Measurements from ENCODE around the gene LANCL3. TPM values are rescaled to one million over a fixed set of nuclear protein-coding genes. Genes with fewer than 3 reads are reported as not detected.

LANCL3 gene
- total RNA-seq, 1 experiment from 2014 or later = 0.48 TPM

- TF ChIP-seq CREM (CRISPR knock-in tag; IDR thresholded peaks at IDR 0.05) (no peak), IRF2 (CRISPR knock-in tag; IDR thresholded peaks at IDR 0.05; ENCODE audit: borderline replicate concordance, low read depth) (no peak), ELF4 (CRISPR knock-in tag; IDR thresholded peaks at IDR 0.05; ENCODE audit: low read depth) (no peak), MAX (CRISPR knock-in tag; IDR thresholded peaks at IDR 0.05) (no peak), PRRX2 (CRISPR knock-in tag; IDR thresholded peaks at IDR 0.05) (no peak), ZNF512 (CRISPR knock-in tag; IDR thresholded peaks at IDR 0.05; ENCODE audit: borderline replicate concordance) (no peak), E2F4 (CRISPR knock-in tag; IDR thresholded peaks at IDR 0.05; ENCODE audit: borderline replicate concordance, low read depth) (no peak), ARID4B (CRISPR knock-in tag; IDR thresholded peaks at IDR 0.05; ENCODE audit: borderline replicate concordance) (no peak), ESRRA (CRISPR knock-in tag; IDR thresholded peaks at IDR 0.05; ENCODE audit: borderline replicate concordance) (no peak), E2F5 (CRISPR knock-in tag; IDR thresholded peaks at IDR 0.05) (no peak)
Measured at GRCh38 chrX:37686369-37686995, 115.0 kb downstream of the LANCL3 start (continued).

- ATAC-seq (no peak), DNase-seq (ENCODE audit: low spot score) (no peak)
- H3K9me3 Mint-ChIP-seq = no peaks in the 10 kb centered on the region
- ChIA-PET CTCF (interaction anchor here (0.6 kb wide), 1 partner anchor 58 kb away, joined by 3 read pairs; no protein-coding TSS in a partner anchor), POLR2A (no interaction called here)
- H3K4me1 Mint-ChIP-seq = peaks cover 12% of the 10 kb centered on the region
- H3K4me3 Mint-ChIP-seq = no peak overlapping the region
- no peak for TF ChIP-seq SMAD3 (CRISPR knock-in tag; IDR thresholded peaks at IDR 0.05; ENCODE audit: borderline replicate concordance)
- TF ChIP-seq E2F1 (CRISPR knock-in tag; IDR thresholded peaks at IDR 0.05) = no peak
- TF ChIP-seq ELF4 (CRISPR knock-in tag; IDR thresholded peaks at IDR 0.05; ENCODE audit: low read depth) = no peak
- no peak for TF ChIP-seq ERG (CRISPR knock-in tag; IDR thresholded peaks at IDR 0.05)
- no peak overlapping the region for H3K27ac Mint-ChIP-seq
- no peaks in the 10 kb centered on the region for H3K36me3 Mint-ChIP-seq
- peaks cover 16% of the 10 kb centered on the region for H3K27me3 Mint-ChIP-seq (ENCODE audit: low read depth)
Measured at GRCh38 chrX:37686996-37687395, 115.5 kb downstream of the LANCL3 start.

All from WTC11 (cell line).